ENCODE results near the gene PPIA. TPM values are rescaled to one million over a fixed set of nuclear protein-coding genes. Genes with fewer than 3 reads are reported as not detected.

The PPIA gene
- total RNA-seq, 1 donor from 2014 or later, result 1,178 TPM

DNA sequence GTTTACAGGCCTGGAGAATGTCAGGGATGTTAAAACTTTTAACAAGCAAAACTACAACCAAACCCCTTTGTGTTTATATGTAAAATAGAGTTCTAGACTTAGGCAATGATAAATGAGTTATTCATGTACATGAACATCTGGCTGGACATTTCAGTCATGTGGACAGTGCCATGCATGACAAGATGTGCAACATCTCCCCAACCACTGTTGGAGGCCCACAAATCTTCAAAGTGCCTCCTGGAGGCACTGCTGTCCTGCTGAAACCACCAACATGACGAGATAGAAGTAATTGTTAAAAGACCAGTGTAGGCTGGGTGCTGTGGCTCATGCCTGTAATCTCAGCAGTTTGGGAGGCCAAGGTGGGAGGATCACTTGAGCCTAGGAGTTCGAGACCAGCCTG is 18.4 kb downstream of the PPIA start:
- Histone ChIP-seq H3K27me3 (ENCODE audit: control insufficient read depth, insufficient read depth, low read length) (no peaks in the 10 kb centered on the region), H3K36me3 (ENCODE audit: control insufficient read depth, insufficient read depth, low read length) (no peaks in the 10 kb centered on the region), H3K4me3 (ENCODE audit: low read depth, low read length) (no peak overlapping the region)
- TF ChIP-seq, protein P1, sequence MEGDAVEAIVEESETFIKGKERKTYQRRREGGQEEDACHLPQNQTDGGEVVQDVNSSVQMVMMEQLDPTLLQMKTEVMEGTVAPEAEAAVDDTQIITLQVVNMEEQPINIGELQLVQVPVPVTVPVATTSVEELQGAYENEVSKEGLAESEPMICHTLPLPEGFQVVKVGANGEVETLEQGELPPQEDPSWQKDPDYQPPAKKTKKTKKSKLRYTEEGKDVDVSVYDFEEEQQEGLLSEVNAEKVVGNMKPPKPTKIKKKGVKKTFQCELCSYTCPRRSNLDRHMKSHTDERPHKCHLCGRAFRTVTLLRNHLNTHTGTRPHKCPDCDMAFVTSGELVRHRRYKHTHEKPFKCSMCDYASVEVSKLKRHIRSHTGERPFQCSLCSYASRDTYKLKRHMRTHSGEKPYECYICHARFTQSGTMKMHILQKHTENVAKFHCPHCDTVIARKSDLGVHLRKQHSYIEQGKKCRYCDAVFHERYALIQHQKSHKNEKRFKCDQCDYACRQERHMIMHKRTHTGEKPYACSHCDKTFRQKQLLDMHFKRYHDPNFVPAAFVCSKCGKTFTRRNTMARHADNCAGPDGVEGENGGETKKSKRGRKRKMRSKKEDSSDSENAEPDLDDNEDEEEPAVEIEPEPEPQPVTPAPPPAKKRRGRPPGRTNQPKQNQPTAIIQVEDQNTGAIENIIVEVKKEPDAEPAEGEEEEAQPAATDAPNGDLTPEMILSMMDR (IDR thresholded peaks at IDR 0.05; ENCODE audit: insufficient read depth, low read length, severe bottlenecking), result no peak
- DNase-seq (ENCODE audit: low read depth) (no peak), FAIRE-seq (no peak)

DNA sequence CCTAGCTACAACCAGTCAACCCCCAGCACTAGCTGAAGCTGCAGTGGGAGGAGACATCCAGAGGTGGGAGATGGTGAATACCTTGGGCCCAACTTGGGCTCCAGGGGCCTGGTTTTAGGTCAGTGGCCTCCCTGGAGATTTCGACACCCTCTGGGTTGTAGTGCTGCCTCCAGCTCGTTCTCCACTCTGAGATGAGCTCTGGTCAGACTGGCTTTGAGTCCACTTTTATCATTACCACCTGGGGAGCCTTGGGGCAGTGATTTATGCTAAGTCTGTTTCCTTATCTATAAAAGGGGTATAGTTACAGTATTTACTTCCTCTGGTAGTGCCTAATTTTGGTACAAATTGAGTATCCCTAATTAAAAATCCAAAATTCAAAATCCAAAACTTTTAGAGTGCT is 22.8 kb downstream of the PPIA start:
- FAIRE-seq, result no peak
- DNase-seq (ENCODE audit: low read depth), result no peak
- no peak overlapping the region for H3K4me3 ChIP-seq (ENCODE audit: low read depth, low read length)

DNA sequence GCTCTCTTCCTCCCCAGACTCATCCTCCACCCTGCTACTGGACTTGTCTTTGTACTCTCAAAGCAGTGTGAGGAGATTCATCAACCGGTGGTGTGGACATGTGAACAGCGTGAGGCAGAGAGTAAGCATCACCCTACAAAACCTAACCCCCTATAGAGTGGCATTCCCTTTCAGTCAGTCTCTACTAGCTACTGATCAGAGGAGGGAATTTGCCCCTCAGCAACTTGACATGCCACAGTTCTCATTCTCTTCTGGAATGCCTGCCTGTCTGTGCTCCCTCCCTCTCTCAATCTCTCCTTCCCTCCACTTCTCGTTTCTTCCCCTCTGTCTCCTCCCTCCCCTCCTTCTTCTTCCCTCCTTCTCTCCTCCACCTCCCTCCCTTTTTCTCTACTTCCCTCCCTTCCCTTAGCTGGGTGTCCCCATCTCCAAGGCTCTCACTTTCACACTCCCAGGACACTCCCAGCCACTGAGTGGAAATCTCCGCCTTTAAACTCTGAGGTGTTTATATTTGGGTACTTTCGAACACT is 26.8 kb downstream of the PPIA start:
- FAIRE-seq, result no peak

More for the DNA sequence above, 22.8 kb downstream of the PPIA start:
- no peaks in the 10 kb centered on the region for H3K36me3 ChIP-seq (ENCODE audit: control insufficient read depth, insufficient read depth, low read length)
- TF ChIP-seq, protein P1 (IDR thresholded peaks at IDR 0.05; ENCODE audit: insufficient read depth, low read length, severe bottlenecking), result no peak
- H3K27me3 ChIP-seq (ENCODE audit: control insufficient read depth, insufficient read depth, low read length), result no peaks in the 10 kb centered on the region

DNA sequence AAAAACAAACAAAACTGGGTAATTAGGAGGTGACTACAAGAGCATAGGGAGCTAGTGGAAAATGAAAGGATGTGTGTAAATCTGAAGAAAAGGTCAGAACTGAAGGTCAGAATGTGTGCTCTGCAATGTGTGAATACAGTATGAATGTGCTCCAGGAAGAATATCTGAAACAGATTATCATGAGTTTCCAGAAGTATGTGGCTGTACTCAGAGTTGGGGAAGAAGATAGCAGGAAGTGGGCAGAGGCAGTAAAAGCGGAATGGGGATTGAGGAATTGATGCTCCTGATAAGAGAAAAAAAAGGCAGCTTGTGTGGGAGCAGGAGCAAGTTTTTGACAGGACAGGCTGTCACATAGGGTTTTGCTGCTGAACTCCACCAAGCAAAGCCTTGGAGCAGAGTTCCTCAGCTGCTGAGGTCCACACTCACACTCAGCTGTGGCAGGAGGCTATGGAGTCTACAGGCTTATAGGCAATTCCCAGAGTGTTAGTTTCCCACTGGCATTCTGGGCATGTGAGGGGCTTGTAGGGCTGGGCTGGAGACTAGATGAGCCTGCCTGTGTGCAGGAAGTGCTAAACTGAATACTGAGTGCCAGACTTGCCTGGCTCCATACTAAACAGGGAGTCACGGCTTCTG is 28.5 kb downstream of the PPIA start:
- FAIRE-seq (no peak), DNase-seq (ENCODE audit: low read depth) (no peak)
- Histone ChIP-seq H3K4me3 (ENCODE audit: low read depth, low read length) (no peak overlapping the region), H3K27me3 (ENCODE audit: control insufficient read depth, insufficient read depth, low read length) (no peaks in the 10 kb centered on the region), H3K36me3 (ENCODE audit: control insufficient read depth, insufficient read depth, low read length) (no peaks in the 10 kb centered on the region)
- TF ChIP-seq, protein P1 (IDR thresholded peaks at IDR 0.05; ENCODE audit: insufficient read depth, low read length, severe bottlenecking), result no peak

More for the DNA sequence above, 26.8 kb downstream of the PPIA start:
- H3K27me3 ChIP-seq (ENCODE audit: control insufficient read depth, insufficient read depth, low read length), result no peaks in the 10 kb centered on the region
- TF ChIP-seq, protein P1 (IDR thresholded peaks at IDR 0.05; ENCODE audit: insufficient read depth, low read length, severe bottlenecking), result no peak
- DNase-seq (ENCODE audit: low read depth), result no peak
- H3K36me3 ChIP-seq (ENCODE audit: control insufficient read depth, insufficient read depth, low read length), result no peaks in the 10 kb centered on the region
- no peak overlapping the region for H3K4me3 ChIP-seq (ENCODE audit: low read depth, low read length)

DNA sequence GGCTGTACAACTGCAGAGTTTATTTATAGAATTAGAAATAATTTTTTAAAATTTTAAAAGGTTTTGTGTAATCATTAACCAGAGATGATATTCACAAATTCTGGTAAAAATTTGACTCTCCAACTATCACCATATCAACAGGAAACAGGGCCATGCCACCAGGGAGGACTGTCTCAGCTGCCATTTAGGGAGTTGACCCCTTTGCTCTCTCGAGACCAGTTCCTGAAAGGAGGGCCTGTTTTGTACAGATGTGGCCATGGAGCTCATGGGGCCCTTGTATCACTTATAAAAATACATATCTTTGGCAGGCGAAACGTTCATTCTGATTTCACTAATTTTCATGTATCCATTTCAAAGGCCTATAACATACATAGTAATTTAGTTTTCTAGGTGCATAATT is 31.1 kb downstream of the PPIA start:
- H3K36me3 ChIP-seq (ENCODE audit: control insufficient read depth, insufficient read depth, low read length), result no peaks in the 10 kb centered on the region
- DNase-seq (ENCODE audit: low read depth) (no peak), FAIRE-seq (no peak)

More for the DNA sequence above, 31.1 kb downstream of the PPIA start:
- H3K4me3 ChIP-seq (ENCODE audit: low read depth, low read length), result no peak overlapping the region
- no peaks in the 10 kb centered on the region for H3K27me3 ChIP-seq (ENCODE audit: control insufficient read depth, insufficient read depth, low read length)
- TF ChIP-seq, protein P1 (IDR thresholded peaks at IDR 0.05; ENCODE audit: insufficient read depth, low read length, severe bottlenecking), result no peak
